OCI-LY3 (cell line): Measurements from ENCODE around the gene CHRD.

ENCODE experiments used
- EZH2phosphoT487 ChIP-seq: fragments of 200-600 bp; shearing (Covaris generic); IDR thresholded peaks from 2 replicates; pipeline ENCODE4 v1.6.1; 2018; ENCODE audit warnings: antibody characterized with exemption, mixed run types, low read depth
- TF ChIP-seq, protein P1 (sequence below): fragments of 200-600, 300-600 bp; sonication (generic); IDR thresholded peaks from 2 replicates; pipeline ENCODE4 v1.5.1; 2014; ENCODE audit warnings: antibody characterized with exemption, low read length, low read depth

DNA sequence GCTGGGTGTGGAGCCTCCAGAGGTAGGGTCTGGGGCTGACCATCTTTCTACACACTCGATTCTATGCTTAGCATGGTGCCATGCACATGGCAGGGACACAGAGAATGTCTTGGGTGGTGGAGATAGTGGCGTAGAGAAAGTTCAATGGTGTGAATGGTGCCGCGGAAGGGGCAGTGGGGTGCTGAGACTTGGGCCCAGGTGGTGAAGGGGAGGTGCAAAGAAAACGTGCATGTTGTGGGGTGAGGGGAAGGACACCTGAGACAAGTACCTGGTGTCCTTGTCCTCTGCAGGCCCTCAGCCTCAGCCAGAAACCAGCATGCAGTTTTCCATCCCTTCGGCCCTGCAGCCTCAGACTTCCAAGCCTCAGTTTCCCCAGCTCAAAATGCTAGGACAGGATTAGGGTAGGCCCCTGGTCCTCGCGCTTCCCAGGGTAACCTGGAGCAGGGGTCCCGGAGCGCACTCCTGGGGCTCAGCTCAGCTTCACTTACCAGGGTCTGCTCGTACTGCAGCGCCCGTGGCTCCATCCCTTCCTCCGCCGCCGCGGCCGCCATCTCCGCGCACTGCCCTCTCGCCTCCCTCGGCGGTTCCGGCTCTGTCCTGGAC lies 18.8 kb upstream of the CHRD start:
- TF ChIP-seq, protein P1, sequence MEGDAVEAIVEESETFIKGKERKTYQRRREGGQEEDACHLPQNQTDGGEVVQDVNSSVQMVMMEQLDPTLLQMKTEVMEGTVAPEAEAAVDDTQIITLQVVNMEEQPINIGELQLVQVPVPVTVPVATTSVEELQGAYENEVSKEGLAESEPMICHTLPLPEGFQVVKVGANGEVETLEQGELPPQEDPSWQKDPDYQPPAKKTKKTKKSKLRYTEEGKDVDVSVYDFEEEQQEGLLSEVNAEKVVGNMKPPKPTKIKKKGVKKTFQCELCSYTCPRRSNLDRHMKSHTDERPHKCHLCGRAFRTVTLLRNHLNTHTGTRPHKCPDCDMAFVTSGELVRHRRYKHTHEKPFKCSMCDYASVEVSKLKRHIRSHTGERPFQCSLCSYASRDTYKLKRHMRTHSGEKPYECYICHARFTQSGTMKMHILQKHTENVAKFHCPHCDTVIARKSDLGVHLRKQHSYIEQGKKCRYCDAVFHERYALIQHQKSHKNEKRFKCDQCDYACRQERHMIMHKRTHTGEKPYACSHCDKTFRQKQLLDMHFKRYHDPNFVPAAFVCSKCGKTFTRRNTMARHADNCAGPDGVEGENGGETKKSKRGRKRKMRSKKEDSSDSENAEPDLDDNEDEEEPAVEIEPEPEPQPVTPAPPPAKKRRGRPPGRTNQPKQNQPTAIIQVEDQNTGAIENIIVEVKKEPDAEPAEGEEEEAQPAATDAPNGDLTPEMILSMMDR: no peak
- no peak for TF ChIP-seq EZH2phosphoT487
